GM10248 (cell line): ENCODE results near the gene EHMT1.
A peak's percentile ranks its signal among the peaks of the same experiment; 100 is the strongest.

Source experiments
- CTCF ChIA-PET: fragments of 300-600 bp; sonication (Branson Sonifier 250); formaldehyde crosslinking; extraction: SDS; loops from one replicate; lab custom pipeline; 2021; ENCODE audit warnings: antibody characterized with exemption; lab: Yijun Ruan, JAX
- POLR2A ChIA-PET: fragments of 350-650 bp; sonication (Branson Sonifier 250); formaldehyde crosslinking; extraction: SDS; loops from one replicate; lab custom pipeline; 2020; ENCODE audit warnings: antibody characterized with exemption; lab: Yijun Ruan, JAX
- DNase-seq: peaks from one replicate; pipeline ENCODE4 v3.0.0; 2012; ENCODE audit errors: extremely low spot score
- CTCF ChIP-seq: IDR thresholded peaks from 2 replicates; pipeline ENCODE4 v1.5.1; 2012; ENCODE audit warnings: mild to moderate bottlenecking, low read depth; ENCODE audit errors: extremely low read depth, missing control alignments, control extremely low read depth

Gene EHMT1

GRCh38 chr9:137823986-137824771 is 205.4 kb downstream of the EHMT1 start:
- ChIA-PET POLR2A (no interaction called here), CTCF (no interaction called here)
- DNase-seq = no peak
- no peak for TF ChIP-seq CTCF

- peak; percentile 80 for DNase-seq
- ChIA-PET CTCF (no interaction called here), POLR2A (no interaction called here)
- no peak for TF ChIP-seq CTCF
Observed at GRCh38 chr9:137825324-137825989, 206.7 kb downstream of the EHMT1 start.

GRCh38 chr9:137827908-137828526 is 209.2 kb downstream of the EHMT1 start:
- ChIA-PET POLR2A (no interaction called here), CTCF (no interaction called here)
- TF ChIP-seq CTCF = no peak
- DNase-seq = no peak

- no peak for DNase-seq
- CTCF ChIA-PET = no interaction called here
- TF ChIP-seq CTCF = no peak
- POLR2A ChIA-PET = no interaction called here
Observed at GRCh38 chr9:137828527-137829259, 209.9 kb downstream of the EHMT1 start.

- ChIA-PET CTCF (no interaction called here), POLR2A (no interaction called here)
- TF ChIP-seq CTCF = no peak
- no peak for DNase-seq
Observed at GRCh38 chr9:137829260-137829996, 210.6 kb downstream of the EHMT1 start.
